Bronchial epithelial cell (primary cell): ENCODE results near the gene THBS1. TPM values are rescaled to one million over a fixed set of nuclear protein-coding genes. Genes with fewer than 3 reads are reported as not detected.

Source experiments
- DNase-seq: peaks from one replicate; pipeline ENCODE4 v3.0.0-alpha.2; 2010; ENCODE audit warnings: low read depth
- FAIRE-seq: peaks from 2 replicates; lab custom pipeline; 2011; peaks lifted over from hg19 to GRCh38; lab: Jason Lieb, UNC
- H3K27me3 ChIP-seq: 2 replicates; pipeline ENCODE4 v1.5.1; 2011; ENCODE audit warnings: low read length; ENCODE audit not compliant: control insufficient read depth, insufficient read depth
- H3K36me3 ChIP-seq: 2 replicates; pipeline ENCODE4 v1.5.1; 2011; ENCODE audit warnings: low read length; ENCODE audit not compliant: control insufficient read depth, insufficient read depth
- H3K4me3 ChIP-seq: 2 replicates; pipeline ENCODE4 v1.5.1; 2011; ENCODE audit warnings: mild to moderate bottlenecking, low read depth, low read length, control low read depth
- total RNA-seq: library from RNA; depleted of rRNA; stranded (reverse); fragments of >200 nt; gene quantifications from 2 replicates; pipeline ENCODE4 v1.2.1, GENCODE V29; 2014
- TF ChIP-seq, protein P1 (sequence below): IDR thresholded peaks from 2 replicates; pipeline ENCODE4 v1.5.1; 2011; ENCODE audit warnings: mild to moderate bottlenecking, moderate library complexity, low read length, control low read depth, inconsistent platforms; ENCODE audit not compliant: insufficient read depth, severe bottlenecking

The THBS1 gene
- total RNA-seq, 1 donor from 2014 or later, result 162 TPM

- no peak for FAIRE-seq
Measured at GRCh38 chr15:39605146-39605545, 24.3 kb downstream of the THBS1 start.

DNA sequence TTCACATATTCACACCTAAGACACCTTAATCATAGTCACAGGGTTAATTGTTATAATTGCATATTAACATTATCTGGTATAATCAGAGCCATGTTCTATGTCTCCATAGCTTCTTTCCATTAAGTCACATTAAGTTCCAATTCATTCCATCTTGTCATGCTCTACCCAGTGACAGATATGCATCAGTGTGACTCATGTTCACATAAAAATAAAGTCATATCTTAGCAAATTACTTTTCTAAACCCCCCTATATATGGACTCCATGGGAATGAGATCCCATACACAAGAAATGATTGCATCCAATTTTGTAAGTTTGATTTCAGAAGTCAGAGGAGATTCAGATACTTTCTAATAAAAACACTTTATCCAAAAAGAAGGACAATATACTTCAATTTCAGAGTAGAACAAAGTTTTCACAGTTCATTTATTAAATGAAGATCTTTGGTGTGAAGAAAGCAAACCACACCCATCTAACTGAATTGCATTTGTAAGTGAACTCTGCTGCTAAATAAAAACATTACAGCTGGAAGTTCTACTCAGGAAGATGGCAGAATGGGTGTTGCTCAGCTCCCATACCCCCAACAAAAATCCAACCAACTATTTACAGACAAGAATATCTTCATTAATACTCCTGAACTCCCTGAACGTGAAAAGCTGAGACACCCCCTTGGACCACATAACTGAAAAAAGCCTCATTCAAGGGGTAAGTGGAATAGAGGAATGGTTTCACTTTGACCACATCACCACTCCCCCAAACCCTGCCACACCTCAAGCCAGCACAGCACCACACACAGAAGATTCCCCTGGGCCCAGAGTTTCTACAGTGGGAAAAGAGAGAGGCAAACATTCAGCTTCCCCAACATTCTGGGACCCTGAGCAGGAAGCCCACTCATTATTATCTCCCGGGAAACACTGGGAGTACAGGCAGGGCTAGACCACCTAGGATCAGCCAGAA, 27.6 kb downstream of the THBS1 start:
- FAIRE-seq (no peak), DNase-seq (no peak)
- TF ChIP-seq, protein P1, sequence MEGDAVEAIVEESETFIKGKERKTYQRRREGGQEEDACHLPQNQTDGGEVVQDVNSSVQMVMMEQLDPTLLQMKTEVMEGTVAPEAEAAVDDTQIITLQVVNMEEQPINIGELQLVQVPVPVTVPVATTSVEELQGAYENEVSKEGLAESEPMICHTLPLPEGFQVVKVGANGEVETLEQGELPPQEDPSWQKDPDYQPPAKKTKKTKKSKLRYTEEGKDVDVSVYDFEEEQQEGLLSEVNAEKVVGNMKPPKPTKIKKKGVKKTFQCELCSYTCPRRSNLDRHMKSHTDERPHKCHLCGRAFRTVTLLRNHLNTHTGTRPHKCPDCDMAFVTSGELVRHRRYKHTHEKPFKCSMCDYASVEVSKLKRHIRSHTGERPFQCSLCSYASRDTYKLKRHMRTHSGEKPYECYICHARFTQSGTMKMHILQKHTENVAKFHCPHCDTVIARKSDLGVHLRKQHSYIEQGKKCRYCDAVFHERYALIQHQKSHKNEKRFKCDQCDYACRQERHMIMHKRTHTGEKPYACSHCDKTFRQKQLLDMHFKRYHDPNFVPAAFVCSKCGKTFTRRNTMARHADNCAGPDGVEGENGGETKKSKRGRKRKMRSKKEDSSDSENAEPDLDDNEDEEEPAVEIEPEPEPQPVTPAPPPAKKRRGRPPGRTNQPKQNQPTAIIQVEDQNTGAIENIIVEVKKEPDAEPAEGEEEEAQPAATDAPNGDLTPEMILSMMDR, result no peak

More at GRCh38 chr15:39605146-39605545, 24.3 kb downstream of the THBS1 start:
- H3K4me3 ChIP-seq, result no peak overlapping the region
- no peaks in the 10 kb centered on the region for H3K27me3 ChIP-seq
- TF ChIP-seq, protein P1, result no peak
- H3K36me3 ChIP-seq, result no peaks in the 10 kb centered on the region
- peak; percentile 17 for DNase-seq

GRCh38 chr15:39609166-39609916, 28.5 kb downstream of the THBS1 start:
- FAIRE-seq (no peak), DNase-seq (no peak)
- Histone ChIP-seq H3K36me3 (no peaks in the 10 kb centered on the region), H3K27me3 (no peaks in the 10 kb centered on the region), H3K4me3 (no peak overlapping the region)
- TF ChIP-seq, protein P1, result no peak

More for the DNA sequence above, 27.6 kb downstream of the THBS1 start:
- Histone ChIP-seq H3K36me3 (no peaks in the 10 kb centered on the region), H3K4me3 (no peak overlapping the region), H3K27me3 (no peaks in the 10 kb centered on the region)

DNA sequence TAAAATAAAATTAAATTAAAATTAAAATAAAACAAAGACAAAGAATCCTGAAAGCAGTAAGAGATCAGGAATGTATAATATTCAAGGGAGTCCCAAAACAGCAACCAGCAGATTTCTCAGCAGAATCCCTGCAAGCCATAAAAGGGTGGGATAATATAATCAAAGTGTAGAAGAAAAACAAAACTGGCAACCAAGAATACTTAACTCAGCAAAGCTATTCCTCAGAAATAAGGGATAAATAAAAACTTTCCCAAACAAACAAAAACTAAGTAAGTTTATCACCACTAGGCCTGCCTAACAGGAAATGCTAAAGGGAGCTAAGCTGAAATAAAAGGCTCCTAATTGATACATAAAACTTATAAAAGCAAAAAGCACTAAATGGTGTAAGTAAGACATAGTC, 29.8 kb downstream of the THBS1 start:
- TF ChIP-seq, protein P1, result no peak
- Histone ChIP-seq H3K4me3 (no peak overlapping the region), H3K36me3 (no peaks in the 10 kb centered on the region), H3K27me3 (no peaks in the 10 kb centered on the region)
- FAIRE-seq (no peak), DNase-seq (no peak)

DNA sequence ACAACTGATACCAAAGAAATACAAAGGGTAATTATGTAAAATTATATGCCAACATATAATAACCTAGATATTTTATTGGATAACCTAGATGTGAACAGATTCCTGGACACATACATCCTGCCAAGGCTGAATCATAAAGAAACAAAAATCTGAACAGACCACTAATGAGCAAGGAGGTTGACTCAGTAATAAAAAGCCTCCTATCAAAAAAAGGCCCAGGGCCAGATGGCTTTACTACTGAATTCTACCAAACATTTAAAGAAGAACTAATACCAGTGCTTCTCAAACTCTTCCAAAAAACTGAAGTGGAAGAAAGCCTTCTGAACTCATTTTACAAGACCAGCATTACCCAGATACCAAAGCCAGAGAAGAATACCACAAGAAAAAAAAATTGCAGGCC, 32.4 kb downstream of the THBS1 start:
- Histone ChIP-seq H3K27me3 (no peaks in the 10 kb centered on the region), H3K4me3 (no peak overlapping the region), H3K36me3 (no peaks in the 10 kb centered on the region)
- FAIRE-seq (no peak), DNase-seq (peak; percentile 62)
- TF ChIP-seq, protein P1, result no peak
